Caco-2 (cell line): ENCODE data around the gene PARD3B. TPM values are rescaled to one million over a fixed set of nuclear protein-coding genes. Genes with fewer than 3 reads are reported as not detected.

Experiments used
- BruUV-seq: library from RNA; stranded (reverse); fragments of 400-500 nt; replicated peaks from 2 replicates; lab custom pipeline; 2021; lab: Mats Ljungman, UMichigan
- CTCF ChIA-PET: fragments of 300-600 bp; sonication (Branson Sonifier 250); formaldehyde crosslinking; loops from one replicate; lab custom pipeline; 2022; ENCODE audit warnings: antibody characterized with exemption; lab: Charles Lee
- POLR2A ChIA-PET: fragments of 300-600 bp; sonication (Branson Sonifier 250); formaldehyde crosslinking; loops from one replicate; lab custom pipeline; 2022; ENCODE audit warnings: antibody characterized with exemption; lab: Charles Lee
- DNase-seq, 2 experiments: peaks; one replicate each; pipeline versions ENCODE4 v3.0.0 to v3.0.0-alpha.2; 2020 to 2022
- H3K27me3 ChIP-seq: replicated peaks from 2 replicates; pipeline ENCODE4 v1.6.0; 2011; ENCODE audit warnings: low read length; ENCODE audit not compliant: control insufficient read depth, insufficient read depth
- H3K36me3 ChIP-seq: 2 replicates; pipeline ENCODE4 v1.5.1; 2011; ENCODE audit warnings: low read length; ENCODE audit not compliant: control insufficient read depth, insufficient read depth
- H3K4me1 ChIP-seq: fragments of 250-450 bp; sonication (Bioruptor Pico); 2 replicates; pipeline ENCODE4 v1.5.1; 2020; ENCODE audit warnings: mild to moderate bottlenecking
- H3K4me3 ChIP-seq: 2 replicates; pipeline ENCODE4 v1.5.1; 2011; ENCODE audit warnings: low read depth, mild to moderate bottlenecking, control low read depth, low read length
- H3K9me3 ChIP-seq: fragments of 250-450 bp; sonication (Bioruptor Pico); 2 replicates; pipeline ENCODE4 v1.5.1; 2020; ENCODE audit warnings: mild to moderate bottlenecking, moderate library complexity
- H3K27ac Mint-ChIP-seq: one replicate; pipeline ENCODE4 v1.8.0; 2022; ENCODE audit warnings: mixed read lengths; ENCODE audit not compliant: unreplicated experiment
- H3K27me3 Mint-ChIP-seq: one replicate; pipeline ENCODE4 v1.8.0; 2022; ENCODE audit warnings: mixed read lengths; ENCODE audit not compliant: insufficient read depth, unreplicated experiment
- H3K36me3 Mint-ChIP-seq: one replicate; pipeline ENCODE4 v1.8.0; 2022; ENCODE audit warnings: mild to moderate bottlenecking, mixed read lengths; ENCODE audit not compliant: insufficient read depth, unreplicated experiment
- H3K4me1 Mint-ChIP-seq: one replicate; pipeline ENCODE4 v1.8.0; 2022; ENCODE audit warnings: low read depth, mixed read lengths; ENCODE audit not compliant: unreplicated experiment
- H3K4me3 Mint-ChIP-seq: one replicate; pipeline ENCODE4 v1.8.0; 2022; ENCODE audit warnings: mild to moderate bottlenecking, moderate library complexity, mixed read lengths; ENCODE audit not compliant: unreplicated experiment
- H3K9me3 Mint-ChIP-seq: one replicate; pipeline ENCODE4 v1.8.0; 2022; ENCODE audit warnings: mixed read lengths; ENCODE audit not compliant: unreplicated experiment
- intact Hi-C: fragments of 100-400 bp; cut with micrococcal nuclease; formaldehyde crosslinking; loops from one replicate; pipeline ENCODE4 v1.10.0; 2022; ENCODE audit not compliant: unreplicated experiment
- total RNA-seq: library from RNA; stranded (reverse); gene quantifications from 2 replicates; pipeline ENCODE4 v1.2.3, GENCODE V29; 2022
- TF ChIP-seq, protein P1 (sequence below), 2 experiments: fragments of 200-600 bp in 1 of 2; IDR thresholded peaks; 1 replicate in 1 of 2; 2 replicates in 1 of 2; pipeline versions ENCODE4 v1.5.1 to v1.8.0; 2011 to 2022; ENCODE audit warnings: antibody characterized with exemption in 1 of 2, control low read depth in 1 of 2, inconsistent platforms in 1 of 2, low read depth in 1 of 2, low read length in 1 of 2, mild to moderate bottlenecking in 1 of 2, moderate library complexity in 1 of 2; ENCODE audit not compliant: insufficient read depth in 1 of 2, severe bottlenecking in 1 of 2, unreplicated experiment in 1 of 2

Gene PARD3B
- total RNA-seq, 1 experiment from 2014 or later = 68.9 TPM

DNA sequence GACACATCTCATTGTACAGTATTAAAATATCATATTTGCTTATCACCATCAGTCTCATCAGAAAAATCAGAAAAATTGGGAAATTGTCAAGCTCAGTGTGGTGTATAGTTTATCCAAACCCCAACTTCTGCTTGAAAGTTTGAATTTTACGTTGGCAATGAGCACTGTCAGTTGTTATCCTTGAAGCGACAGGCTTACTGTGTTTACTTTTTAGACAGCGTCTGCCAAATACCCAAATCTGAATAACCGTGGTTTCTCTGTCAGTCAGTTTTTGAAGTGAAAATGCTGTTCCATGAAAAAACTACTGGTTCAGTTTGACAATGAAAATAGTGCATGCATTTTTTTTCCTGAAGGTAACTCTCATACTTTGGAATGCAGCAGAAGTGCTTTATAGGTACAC is 70.2 kb downstream of the PARD3B start:
- Histone ChIP-seq H3K36me3 (no peaks in the 10 kb centered on the region; the same call in 1 of the 2 replicates), H3K4me1 (peaks cover 40% of the 10 kb centered on the region), H3K4me3 (no peak overlapping the region), H3K9me3 (no peaks in the 10 kb centered on the region), H3K27me3 (no peaks in the 10 kb centered on the region)
- intact Hi-C loops = no loop called here
- TF ChIP-seq, protein P1, sequence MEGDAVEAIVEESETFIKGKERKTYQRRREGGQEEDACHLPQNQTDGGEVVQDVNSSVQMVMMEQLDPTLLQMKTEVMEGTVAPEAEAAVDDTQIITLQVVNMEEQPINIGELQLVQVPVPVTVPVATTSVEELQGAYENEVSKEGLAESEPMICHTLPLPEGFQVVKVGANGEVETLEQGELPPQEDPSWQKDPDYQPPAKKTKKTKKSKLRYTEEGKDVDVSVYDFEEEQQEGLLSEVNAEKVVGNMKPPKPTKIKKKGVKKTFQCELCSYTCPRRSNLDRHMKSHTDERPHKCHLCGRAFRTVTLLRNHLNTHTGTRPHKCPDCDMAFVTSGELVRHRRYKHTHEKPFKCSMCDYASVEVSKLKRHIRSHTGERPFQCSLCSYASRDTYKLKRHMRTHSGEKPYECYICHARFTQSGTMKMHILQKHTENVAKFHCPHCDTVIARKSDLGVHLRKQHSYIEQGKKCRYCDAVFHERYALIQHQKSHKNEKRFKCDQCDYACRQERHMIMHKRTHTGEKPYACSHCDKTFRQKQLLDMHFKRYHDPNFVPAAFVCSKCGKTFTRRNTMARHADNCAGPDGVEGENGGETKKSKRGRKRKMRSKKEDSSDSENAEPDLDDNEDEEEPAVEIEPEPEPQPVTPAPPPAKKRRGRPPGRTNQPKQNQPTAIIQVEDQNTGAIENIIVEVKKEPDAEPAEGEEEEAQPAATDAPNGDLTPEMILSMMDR (IDR thresholded peaks at IDR 0.05; ENCODE audit: insufficient read depth in 1 of 2, low read depth in 1 of 2, low read length in 1 of 2, severe bottlenecking in 1 of 2, unreplicated experiment in 1 of 2) = no peak
- Mint-ChIP-seq H3K9me3 (no peaks in the 10 kb centered on the region), H3K27me3 (no peaks in the 10 kb centered on the region), H3K4me3 (no peak overlapping the region), H3K27ac (no peak overlapping the region), H3K36me3 (peaks cover 42% of the 10 kb centered on the region), H3K4me1 (peaks cover 45% of the 10 kb centered on the region)
- no peak for DNase-seq
- CTCF ChIA-PET = no interaction called here
- POLR2A ChIA-PET = no interaction called here
- BruUV-seq = no TSS peak

DNA sequence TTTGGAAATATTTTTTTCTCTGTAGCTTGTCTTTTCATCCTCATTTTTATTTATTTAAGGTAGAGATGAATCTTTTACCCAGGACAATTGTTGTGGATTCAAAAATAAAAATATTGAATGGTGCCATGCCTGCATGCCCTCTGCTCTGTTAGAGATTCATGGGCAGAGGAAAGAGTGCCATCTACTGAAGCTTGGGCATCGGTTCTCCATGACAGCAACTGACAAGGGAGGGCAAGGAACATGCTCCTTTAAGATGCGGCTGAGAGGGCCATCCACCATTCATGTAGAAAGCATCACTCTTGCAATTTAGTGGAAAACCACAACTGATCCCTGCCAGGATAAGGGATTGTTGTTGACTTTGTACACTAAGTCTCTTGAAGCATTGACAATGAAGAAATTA is 79.9 kb downstream of the PARD3B start:
- ChIA-PET CTCF (no interaction called here), POLR2A (no interaction called here)
- Mint-ChIP-seq H3K9me3 (no peaks in the 10 kb centered on the region), H3K4me1 (peaks cover 29% of the 10 kb centered on the region), H3K36me3 (peaks cover 17% of the 10 kb centered on the region), H3K27me3 (no peaks in the 10 kb centered on the region), H3K27ac (no peak overlapping the region), H3K4me3 (no peak overlapping the region)
- no peaks in the 10 kb centered on the region for H3K36me3 ChIP-seq
- H3K27me3 ChIP-seq = no peaks in the 10 kb centered on the region
- H3K4me3 ChIP-seq = no peak overlapping the region
- no peaks in the 10 kb centered on the region for H3K9me3 ChIP-seq
- intact Hi-C loops = no loop called here
- no TSS peak for BruUV-seq
- DNase-seq = no peak
- TF ChIP-seq, protein P1 (IDR thresholded peaks at IDR 0.05; ENCODE audit: insufficient read depth in 1 of 2, low read depth in 1 of 2, low read length in 1 of 2, severe bottlenecking in 1 of 2, unreplicated experiment in 1 of 2) = no peak
- H3K4me1 ChIP-seq = peaks cover 14% of the 10 kb centered on the region

DNA sequence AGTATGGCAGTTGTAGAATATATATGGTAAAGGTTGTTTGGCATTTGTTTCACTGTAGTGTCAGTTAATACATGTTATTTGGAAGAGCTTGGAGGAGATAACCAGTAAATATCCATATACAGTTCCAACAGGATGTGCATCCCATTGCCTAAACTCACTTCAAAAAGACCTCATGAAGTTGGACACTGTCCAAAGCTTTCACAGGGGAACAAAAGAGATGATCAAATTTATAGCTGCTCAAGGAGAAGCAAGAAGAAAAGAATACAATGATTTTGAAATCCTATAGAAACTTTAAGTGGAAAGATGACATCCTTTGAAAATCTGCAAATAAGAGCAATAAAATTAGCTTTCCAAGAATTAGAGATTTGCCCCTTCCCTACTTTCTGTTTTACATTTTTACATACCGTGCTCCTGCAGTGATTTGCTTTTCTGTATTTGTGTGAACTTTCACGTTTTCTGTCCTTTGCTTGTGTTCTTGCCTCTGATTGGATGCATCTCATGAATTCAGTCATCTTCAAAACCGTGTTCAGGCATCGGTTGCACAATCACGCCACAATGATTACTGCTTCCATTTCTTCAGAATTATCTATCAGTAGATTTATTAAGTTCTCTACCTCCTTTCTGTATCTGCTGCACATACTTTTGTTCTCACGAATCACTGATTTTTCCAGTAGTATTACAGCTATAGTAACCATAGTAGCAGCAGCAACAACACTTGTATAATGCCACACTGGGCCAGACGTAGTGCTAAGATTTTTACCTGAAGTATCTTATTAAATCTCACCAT is 83.8 kb downstream of the PARD3B start:
- Mint-ChIP-seq H3K4me1 (peaks cover 33% of the 10 kb centered on the region), H3K9me3 (peaks cover 10% of the 10 kb centered on the region), H3K27ac (no peak overlapping the region), H3K27me3 (no peaks in the 10 kb centered on the region), H3K36me3 (peaks cover 33% of the 10 kb centered on the region), H3K4me3 (no peak overlapping the region)
- BruUV-seq = no TSS peak
- TF ChIP-seq, protein P1 (IDR thresholded peaks at IDR 0.05; ENCODE audit: insufficient read depth in 1 of 2, low read depth in 1 of 2, low read length in 1 of 2, severe bottlenecking in 1 of 2, unreplicated experiment in 1 of 2) = no peak
- Histone ChIP-seq H3K27me3 (no peaks in the 10 kb centered on the region), H3K4me3 (no peak overlapping the region), H3K4me1 (peaks cover 13% of the 10 kb centered on the region), H3K9me3 (no peaks in the 10 kb centered on the region), H3K36me3 (no peaks in the 10 kb centered on the region; the same call in 1 of the 2 replicates)
- intact Hi-C loops = no loop called here
- ChIA-PET POLR2A (no interaction called here), CTCF (no interaction called here)
- DNase-seq = no peak
